HS-5 (cell line): ENCODE measurements around the gene GRID2IP.

Experiments
- DNase-seq: peaks from one replicate; pipeline ENCODE4 v3.0.0-alpha.2; 2012; ENCODE audit warnings: low read depth

GRID2IP gene

GRCh38 chr7:6447581-6448199 lies 103.6 kb downstream of the GRID2IP start, which contains the start of gene DAGLB:
TSS of gene DAGLB (minus strand) at chr7:6447954. CDS start at chr7:6447842, 112 bp downstream.
- peak; percentile 92 for DNase-seq
